Cardiac septum (tissue), 1 donor: ENCODE results near the gene ADAP2. TPM values are rescaled to one million over a fixed set of nuclear protein-coding genes. Genes with fewer than 3 reads are reported as not detected.
"Not testable (repeated sequence)": the region's sequence is repeated elsewhere in the genome, so short reads cannot be mapped to it uniquely, and the experiment has no call there.

Experiments
- DNase-seq: peaks from one replicate; pipeline ENCODE4 v3.0.0-alpha.2; 2020; ENCODE audit warnings: low spot score
- intact Hi-C: fragments of 100-400 bp; cut with DNase I; formaldehyde crosslinking; loops from one replicate; pipeline ENCODE4 v1.14.0; 2022
- total RNA-seq: library from RNA; stranded (reverse); fragmentation: NEBNext Ultra II Directional; extraction: Animal tissue kit (Norgen Biotek cat#: 25700); gene quantifications from one replicate; pipeline ENCODE4 v1.2.1, GENCODE V29; 2021
- donor health status: DM: no; HTN: no; CAD: no.

Gene ADAP2
- total RNA-seq, 1 donor from 2014 or later, result 6.8 TPM

GRCh38 chr17:30928584-30928983 is 6.8 kb downstream of the ADAP2 start:
- intact Hi-C loops, result no loop called here

GRCh38 chr17:30929081-30929633 is 7.4 kb downstream of the ADAP2 start:
- intact Hi-C loops, result no loop called here
- no peak for DNase-seq

More at GRCh38 chr17:30928584-30928983, 6.8 kb downstream of the ADAP2 start:
- no peak for DNase-seq

- intact Hi-C loops, result not testable (repeated sequence)
These were observed 8.1 kb downstream of the ADAP2 start for GRCh38 chr17:30929861-30930260.

GRCh38 chr17:30930495-30930894 is 8.8 kb downstream of the ADAP2 start:
- intact Hi-C loops, result no loop called here
- no peak for DNase-seq

More at GRCh38 chr17:30929861-30930260, 8.1 kb downstream of the ADAP2 start:
- not testable (repeated sequence) for DNase-seq

GRCh38 chr17:30931582-30931981 is 9.8 kb downstream of the ADAP2 start:
- DNase-seq, intact Hi-C loops: not testable (repeated sequence)

- no peak for DNase-seq
- intact Hi-C loops, result no loop called here
These were observed 12.2 kb downstream of the ADAP2 start for GRCh38 chr17:30933966-30934365.

GRCh38 chr17:30939051-30939689 is 17.4 kb downstream of the ADAP2 start:
- intact Hi-C loops, result no loop called here
- no peak for DNase-seq

GRCh38 chr17:30942308-30943079 is 20.7 kb downstream of the ADAP2 start:
- no peak for DNase-seq
- intact Hi-C loops, result no loop called here

- no peak for DNase-seq
- intact Hi-C loops, result no loop called here
These were observed 26.1 kb downstream of the ADAP2 start for GRCh38 chr17:30947796-30948195.

- intact Hi-C loops, result no loop called here
- no peak for DNase-seq
These were observed 28.4 kb downstream of the ADAP2 start for GRCh38 chr17:30950189-30950588.

- DNase-seq, result no peak
These were observed 29.1 kb downstream of the ADAP2 start for GRCh38 chr17:30950669-30951399.

GRCh38 chr17:30952638-30953393 is 31.1 kb downstream of the ADAP2 start:
- no peak for DNase-seq
- intact Hi-C loops, result no loop called here

More at GRCh38 chr17:30950669-30951399, 29.1 kb downstream of the ADAP2 start:
- intact Hi-C loops, result no loop called here

- DNase-seq, result no peak
- intact Hi-C loops, result no loop called here
These were observed 32.5 kb downstream of the ADAP2 start for GRCh38 chr17:30954046-30954830.

- DNase-seq, result no peak
- intact Hi-C loops, result no loop called here
These were observed 35.1 kb downstream of the ADAP2 start for GRCh38 chr17:30956764-30957374.

- DNase-seq, result no peak
- intact Hi-C loops, result no loop called here
These were observed 36.0 kb downstream of the ADAP2 start for GRCh38 chr17:30957741-30958140.

GRCh38 chr17:30958187-30958586 is 36.4 kb downstream of the ADAP2 start:
- no peak for DNase-seq
- intact Hi-C loops, result no loop called here

- no peak for DNase-seq
- intact Hi-C loops, result no loop called here
These were observed 39.8 kb downstream of the ADAP2 start for GRCh38 chr17:30961209-30962188.
